K562 (cell line): ENCODE measurements around the gene CNTN4. TPM values are rescaled to one million over a fixed set of nuclear protein-coding genes. Genes with fewer than 3 reads are reported as not detected.

Source experiments
- ATAC-seq: fragments of 200-7000 bp; cut with Tn5 transposase; 3 replicates; pipeline ENCODE4 v1.9.1; 2020; ENCODE audit warnings: moderate library complexity
- BruUV-seq: library from RNA; stranded (reverse); fragments of 400-500 nt; replicated peaks from 2 replicates; lab custom pipeline; 2021; lab: Mats Ljungman, UMichigan
- CTCF ChIA-PET: fragments of 300-600 bp; formaldehyde crosslinking; extraction: SDS; loops from one replicate; lab custom pipeline; 2021; ENCODE audit warnings: low intra/inter-chr PET ratio; lab: Yijun Ruan, JAX
- POLR2A ChIA-PET: fragments of 300-600, 350-650 bp; sonication (Branson Sonifier 250); formaldehyde crosslinking; extraction: SDS; loops from one replicate; lab custom pipeline; 2021; ENCODE audit warnings: antibody characterized with exemption, inconsistent platforms; lab: Yijun Ruan, JAX
- DNase-seq, 4 experiments: peaks; one replicate each; pipeline versions ENCODE4 v3.0.0 to v3.0.0-alpha.2; 2011 to 2018; ENCODE audit warnings: low spot score in 3 of 4, mixed read lengths in 3 of 4; ENCODE audit errors: extremely low read depth in 1 of 4
- FAIRE-seq: peaks from 2 replicates; lab custom pipeline; 2011; peaks lifted over from hg19 to GRCh38; lab: Jason Lieb, UNC
- H2AFZ ChIP-seq: 2 replicates; pipeline ENCODE4 v1.6.0; 2011; ENCODE audit warnings: low read depth, low read length, control low read depth, inconsistent platforms
- H3K27ac ChIP-seq: fragments of 200-600 bp; 3 replicates; pipeline ENCODE4 v1.8.0; 2011; ENCODE audit warnings: low read depth, mild to moderate bottlenecking, control low read depth, inconsistent platforms, low read length, moderate library complexity, mixed read lengths; ENCODE audit errors: extremely low read depth
- H3K27me3 ChIP-seq, 2 experiments: fragments of 300-600 bp in 1 of 2; 2 replicates in 1 of 2; 3 replicates in 1 of 2; pipeline versions ENCODE4 v1.6.0 to v1.8.0; 2011; ENCODE audit warnings: inconsistent platforms in 2 of 2, low read length in 2 of 2, mild to moderate bottlenecking in 1 of 2, mixed read lengths in 1 of 2, moderate library complexity in 1 of 2; ENCODE audit not compliant: control insufficient read depth in 2 of 2, insufficient read depth in 2 of 2
- H3K36me3 ChIP-seq: fragments of 300-600 bp; 3 replicates; pipeline ENCODE4 v1.8.0; 2011; ENCODE audit warnings: mild to moderate bottlenecking, low read length, inconsistent platforms; ENCODE audit not compliant: control insufficient read depth, insufficient read depth
- H3K4me1 ChIP-seq, 2 experiments: fragments of 200-600 bp in 1 of 2; replicated peaks in 1 of 2; 2 replicates in 1 of 2; 3 replicates in 1 of 2; pipeline versions ENCODE4 v1.5.1 to v1.8.0; 2011; ENCODE audit warnings: inconsistent platforms in 2 of 2, low read length in 2 of 2, mild to moderate bottlenecking in 1 of 2, mixed read lengths in 1 of 2, moderate library complexity in 1 of 2; ENCODE audit not compliant: control insufficient read depth in 2 of 2, insufficient read depth in 2 of 2
- H3K4me2 ChIP-seq: 2 replicates; pipeline ENCODE4 v1.6.1; 2011; ENCODE audit warnings: low read length, control low read depth, inconsistent platforms, mixed read lengths; ENCODE audit not compliant: insufficient read depth
- H3K4me3 ChIP-seq: fragments of 200-600 bp; sonication (generic), shearing (Covaris generic); 2 replicates; pipeline ENCODE4 v1.5.1; 2016; ENCODE audit warnings: control low read depth, inconsistent platforms
- H3K79me2 ChIP-seq: fragments of 200-600 bp; 3 replicates; pipeline ENCODE4 v1.8.0; 2011; ENCODE audit warnings: low read length, inconsistent platforms; ENCODE audit not compliant: control insufficient read depth, insufficient read depth
- H3K9ac ChIP-seq, 2 experiments: 2 replicates each; pipeline versions ENCODE4 v1.6.0 to v1.6.1; 2011; ENCODE audit warnings: low read depth in 2 of 2, low read length in 2 of 2, control low read depth in 1 of 2, inconsistent platforms in 1 of 2, mild to moderate bottlenecking in 1 of 2, mixed read lengths in 1 of 2; ENCODE audit not compliant: insufficient read depth in 1 of 2
- H3K9me1 ChIP-seq: one replicate; pipeline ENCODE4 v1.6.0; 2011; ENCODE audit warnings: inconsistent platforms, mild to moderate bottlenecking, low read length, moderate library complexity; ENCODE audit not compliant: control insufficient read depth, insufficient read depth
- H3K9me3 ChIP-seq: replicated peaks from 2 replicates; pipeline ENCODE4 v1.5.1; 2011; ENCODE audit warnings: low read depth, low read length, inconsistent platforms; ENCODE audit not compliant: control insufficient read depth, insufficient read depth
- H4K20me1 ChIP-seq: replicated peaks from 2 replicates; pipeline ENCODE4 v1.6.1; 2011; ENCODE audit warnings: low read length, inconsistent platforms, mixed read lengths; ENCODE audit not compliant: control insufficient read depth, insufficient read depth
- ARID1B ChIP-seq: fragments of 450-650 bp; IDR thresholded peaks from 2 replicates; pipeline ENCODE4 v1.6.1; 2016; ENCODE audit warnings: antibody characterized with exemption, mild to moderate bottlenecking, inconsistent platforms
- CBFA2T3 ChIP-seq: fragments of 450-650 bp; IDR thresholded peaks from 2 replicates; pipeline ENCODE4 v1.6.1; 2017
- GTF2E2 ChIP-seq: fragments of 200-800 bp; sonication (Bioruptor generic); IDR thresholded peaks from 2 replicates; pipeline ENCODE4 v1.6.1; 2016; ENCODE audit warnings: missing genetic modification characterization, missing compliant biosample characterization
- HMG20A ChIP-seq: fragments of 450-650 bp; formaldehyde crosslinking; conservative IDR thresholded peaks from 2 replicates; pipeline ENCODE4 v1.4.0; 2020; ENCODE audit warnings: mild to moderate bottlenecking, mixed read lengths
- NFXL1 ChIP-seq: fragments of 450-650 bp; formaldehyde crosslinking; IDR thresholded peaks from 2 replicates; pipeline ENCODE4 v1.4.0; 2021; ENCODE audit warnings: mild to moderate bottlenecking
- OTX1 ChIP-seq: fragments of 450-650 bp; formaldehyde crosslinking; IDR thresholded peaks from 2 replicates; pipeline ENCODE4 v1.4.0; 2022; ENCODE audit warnings: mild to moderate bottlenecking
- PTRF ChIP-seq: fragments of 450-650 bp; IDR thresholded peaks from 2 replicates; pipeline ENCODE4 v1.6.1; 2016; ENCODE audit warnings: mild to moderate bottlenecking, missing genetic modification characterization, missing compliant biosample characterization
- RCOR1 ChIP-seq, 2 experiments: IDR thresholded peaks; 2 replicates each; pipeline ENCODE4 v1.6.1; 2012; ENCODE audit warnings: low read depth in 2 of 2, low read length in 2 of 2, borderline replicate concordance in 1 of 2, improper control_type of control experiment in 1 of 2
- WGBS: fragments of 100-300 bp; shearing (Covaris generic); methylation state at CpG from one replicate; pipeline ENCODE4 v1.1.6; 2016; ENCODE audit warnings: low coverage, mixed read lengths; ENCODE audit not compliant: insufficient coverage; ENCODE audit errors: missing lambda C conversion rate; 5-methylcytosine and 5-hydroxymethylcytosine counted together
- in situ Hi-C: fragments of 300-500 bp; cut with MboI; formaldehyde crosslinking; loops from 4 replicates; pipeline ENCODE4 v1.15.0; 2018; ENCODE audit warnings: inconsistent platforms, mixed read lengths
- intact Hi-C: fragments of 100-400 bp; cut with micrococcal nuclease; formaldehyde crosslinking; loops from 2 replicates; pipeline ENCODE4 v1.14.2; 2022
- polyA plus RNA-seq, 8 experiments: library from polyadenylated mRNA; depleted of rRNA in 4 of 8; stranded (reverse) in 5 of 8; unstranded in 3 of 8; fragments of >200 nt; fragmentation: Nextera tagmentation in 2 of 8; fragmentation: Illumina TruSeq in 1 of 8; extraction: Ambion mirVana in 2 of 8; extraction: Trizol in 1 of 8; gene quantifications; 2 replicates each; pipeline versions ENCODE4 v1.2.1 to v1.2.3, GENCODE V29; 2011 to 2014; ENCODE audit warnings: inconsistent platforms in 1 of 8, missing spikeins in 1 of 8
- total RNA-seq, 7 experiments: library from RNA; depleted of rRNA in 6 of 7; stranded (reverse); fragments of >200 nt in 6 of 7; fragmentation: Illumina TruSeq in 2 of 7; extraction: Trizol in 2 of 7; gene quantifications; 2 replicates each; pipeline versions ENCODE4 v1.2.1 to v1.2.3, GENCODE V29; 2011 to 2021; ENCODE audit warnings: low replicate concordance in 1 of 7

CNTN4 gene
- total and polyA plus RNA-seq, 9 of the 15 experiments (the other 6 are each of a cell fraction or from before 2014, with no cell fraction given): not detected

DNA sequence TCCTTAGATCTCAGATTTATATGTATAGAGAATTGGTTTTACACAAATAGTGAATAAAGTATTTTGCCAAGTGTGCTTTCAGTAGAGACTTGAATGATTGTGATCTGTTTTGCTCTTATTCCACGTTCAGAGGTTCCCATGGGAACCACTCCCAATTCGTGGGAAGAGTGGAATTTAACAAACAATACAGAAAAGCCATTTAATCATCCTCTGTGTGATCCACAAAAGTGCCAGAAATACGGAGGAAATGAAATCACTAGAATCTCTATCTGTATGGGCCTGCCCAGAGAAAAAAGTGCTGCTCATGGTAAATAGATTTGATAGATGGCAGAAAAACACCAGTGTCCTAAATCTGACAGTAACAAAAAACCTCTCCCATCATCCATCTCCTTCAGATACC lies 56.0 kb downstream of the CNTN4 start:
- Histone ChIP-seq H3K9me1 (no peaks in the 10 kb centered on the region), H3K4me2 (no peak overlapping the region), H4K20me1 (no peaks in the 10 kb centered on the region), H3K9ac (no peak overlapping the region), H3K36me3 (no peaks in the 10 kb centered on the region), H3K9me3 (no peaks in the 10 kb centered on the region), H3K4me3 (no peak overlapping the region), H3K27me3 (no peaks in the 10 kb centered on the region), H3K27ac (no peak overlapping the region), H2AFZ (no peak overlapping the region), H3K79me2 (no peaks in the 10 kb centered on the region), H3K4me1 (no peaks in the 10 kb centered on the region)
- CTCF ChIA-PET: no interaction called here
- ATAC-seq (no peak), FAIRE-seq (no peak), DNase-seq (no peak)
- POLR2A ChIA-PET: no interaction called here
- TF ChIP-seq OTX1 (CRISPR knock-in tag): no peak
- TF ChIP-seq HMG20A (CRISPR knock-in tag): no peak
- no peak for TF ChIP-seq PTRF
- no peak for TF ChIP-seq RCOR1 (IDR thresholded peaks at IDR 0.05; ENCODE audit: borderline replicate concordance in 1 of 2, low read depth in 2 of 2, low read length in 2 of 2)
- no peak for TF ChIP-seq CBFA2T3
- TF ChIP-seq GTF2E2 (tag): no peak
- TF ChIP-seq NFXL1 (CRISPR knock-in tag): no peak
- TF ChIP-seq ARID1B: no peak
- WGBS: 0% methylated on average over 3 of the region's 3 CpGs
- BruUV-seq: no TSS peak
- in situ Hi-C loops: no loop called here
- intact Hi-C loops: loop anchor here (10.0 kb wide), 2 partner anchors 1250 to 1520 kb away; no protein-coding TSS in a partner anchor
